ENCODE results near the gene SEMA3C. TPM values are rescaled to one million over a fixed set of nuclear protein-coding genes. Genes with fewer than 3 reads are reported as not detected.

SEMA3C gene
- total and polyA plus RNA-seq, 2 donors (not counting 1 experiment from before 2014, with no cell fraction given), result 310 to 322 TPM

DNA sequence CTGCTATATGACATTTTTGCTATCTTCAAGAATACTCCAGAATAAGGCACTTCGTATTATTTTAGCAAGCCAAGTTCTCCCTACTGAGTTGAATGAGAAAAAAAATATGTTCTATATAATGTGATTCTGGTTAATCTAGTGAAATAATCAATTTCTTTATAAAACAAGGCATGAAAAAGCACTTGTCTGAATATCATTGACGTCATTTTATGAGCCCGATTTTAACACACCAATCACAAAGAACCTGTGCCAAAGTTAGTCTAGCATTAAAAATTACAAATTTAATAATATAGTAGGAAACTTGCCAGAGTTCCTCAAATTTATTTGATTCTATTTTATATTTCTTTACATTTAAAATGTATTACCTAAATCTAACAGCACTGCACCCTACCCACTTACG is 155.1 kb downstream of the SEMA3C start:
- Histone ChIP-seq H3K4me1 (ENCODE audit: control insufficient read depth, extremely low read depth, insufficient read depth, low read length) (no peaks in the 10 kb centered on the region), H3K36me3 (ENCODE audit: control insufficient read depth, insufficient read depth, low read length) (peaks cover 3% of the 10 kb centered on the region), H3K4me3 (replicated peaks in 1 of 4; ENCODE audit: control extremely low read depth in 1 of 4, insufficient read depth in 1 of 4, low read depth in 3 of 4, low read length in 4 of 4) (no peak overlapping the region), H3K9ac (ENCODE audit: insufficient read depth, low read length) (no peak overlapping the region), H3K4me2 (ENCODE audit: extremely low read depth, insufficient read depth, low read length) (no peak overlapping the region), H3K27ac (ENCODE audit: insufficient read depth, low read length) (no peak overlapping the region), H3K79me2 (ENCODE audit: control insufficient read depth, insufficient read depth, low read length) (no peaks in the 10 kb centered on the region), H3K27me3 (ENCODE audit: control insufficient read depth, insufficient read depth, low read length) (no peaks in the 10 kb centered on the region), H3K9me3 (ENCODE audit: control insufficient read depth, insufficient read depth, low read depth, low read length) (no peaks in the 10 kb centered on the region), H4K20me1 (ENCODE audit: control insufficient read depth, extremely low read depth, insufficient read depth, low read length) (no peaks in the 10 kb centered on the region), H2AFZ (ENCODE audit: low read length) (no peak overlapping the region)
- TF ChIP-seq CTCF (conservative IDR thresholded peaks at IDR 0.05 in 1 of 2, IDR thresholded peaks at IDR 0.05 in 1 of 2; ENCODE audit: low read depth in 1 of 2, low read length in 2 of 2), result no peak
- TF ChIP-seq EZH2 (IDR thresholded peaks at IDR 0.05; ENCODE audit: low read length, missing control alignments), result no peak
- DNase-seq (ENCODE audit: low read depth in 2 of 2), result no peak

- no peak for TF ChIP-seq EZH2 (IDR thresholded peaks at IDR 0.05; ENCODE audit: low read length, missing control alignments)
- TF ChIP-seq CTCF (conservative IDR thresholded peaks at IDR 0.05 in 1 of 2, IDR thresholded peaks at IDR 0.05 in 1 of 2; ENCODE audit: low read depth in 1 of 2, low read length in 2 of 2), result no peak
- Histone ChIP-seq H3K4me3 (replicated peaks in 1 of 4; ENCODE audit: control extremely low read depth in 1 of 4, insufficient read depth in 1 of 4, low read depth in 3 of 4, low read length in 4 of 4) (no peak overlapping the region), H3K36me3 (ENCODE audit: control insufficient read depth, insufficient read depth, low read length) (peaks cover 3% of the 10 kb centered on the region)
Measured at GRCh38 chr7:80763289-80763688, 155.6 kb downstream of the SEMA3C start.

DNA sequence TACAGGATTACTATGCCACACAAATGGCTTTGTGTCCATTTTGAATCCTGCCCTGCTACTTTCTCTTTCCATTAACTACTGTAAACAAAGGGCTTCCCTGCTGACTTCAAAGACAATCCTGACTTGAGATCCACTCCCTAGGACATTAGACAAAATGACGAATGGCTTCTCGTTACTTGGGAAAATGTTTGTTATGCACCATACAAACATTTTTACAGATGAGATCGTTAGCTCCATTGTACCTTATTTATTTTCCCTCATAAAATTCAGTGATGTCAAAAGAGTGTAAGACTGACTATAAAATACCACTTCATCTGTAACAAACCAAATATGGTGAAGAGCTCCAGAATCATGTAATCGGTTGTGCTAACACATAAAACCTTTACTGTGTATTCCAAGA is 158.6 kb downstream of the SEMA3C start:
- no peaks in the 10 kb centered on the region for H3K9me3 ChIP-seq (ENCODE audit: control insufficient read depth, insufficient read depth, low read depth, low read length)
- no peak for DNase-seq (ENCODE audit: low read depth in 2 of 2)
- no peak overlapping the region for H3K4me2 ChIP-seq (ENCODE audit: extremely low read depth, insufficient read depth, low read length)
- no peak overlapping the region for H3K9ac ChIP-seq (ENCODE audit: insufficient read depth, low read length)
- peaks cover 7% of the 10 kb centered on the region for H3K36me3 ChIP-seq (ENCODE audit: control insufficient read depth, insufficient read depth, low read length)
- H3K4me1 ChIP-seq (ENCODE audit: control insufficient read depth, extremely low read depth, insufficient read depth, low read length), result no peaks in the 10 kb centered on the region
- H4K20me1 ChIP-seq (ENCODE audit: control insufficient read depth, extremely low read depth, insufficient read depth, low read length), result no peaks in the 10 kb centered on the region
- TF ChIP-seq EZH2 (IDR thresholded peaks at IDR 0.05; ENCODE audit: low read length, missing control alignments), result no peak
- H3K79me2 ChIP-seq (ENCODE audit: control insufficient read depth, insufficient read depth, low read length), result no peaks in the 10 kb centered on the region
- H3K27me3 ChIP-seq (ENCODE audit: control insufficient read depth, insufficient read depth, low read length), result no peaks in the 10 kb centered on the region
- no peak overlapping the region for H2AFZ ChIP-seq (ENCODE audit: low read length)
- H3K27ac ChIP-seq (ENCODE audit: insufficient read depth, low read length), result no peak overlapping the region
- H3K4me3 ChIP-seq (replicated peaks in 1 of 4; ENCODE audit: control extremely low read depth in 1 of 4, insufficient read depth in 1 of 4, low read depth in 3 of 4, low read length in 4 of 4), result no peak overlapping the region

More at GRCh38 chr7:80763289-80763688, 155.6 kb downstream of the SEMA3C start:
- Histone ChIP-seq H4K20me1 (ENCODE audit: control insufficient read depth, extremely low read depth, insufficient read depth, low read length) (no peaks in the 10 kb centered on the region), H3K9me3 (ENCODE audit: control insufficient read depth, insufficient read depth, low read depth, low read length) (no peaks in the 10 kb centered on the region), H3K27ac (ENCODE audit: insufficient read depth, low read length) (no peak overlapping the region), H3K27me3 (ENCODE audit: control insufficient read depth, insufficient read depth, low read length) (no peaks in the 10 kb centered on the region), H3K4me2 (ENCODE audit: extremely low read depth, insufficient read depth, low read length) (no peak overlapping the region), H3K4me1 (ENCODE audit: control insufficient read depth, extremely low read depth, insufficient read depth, low read length) (no peaks in the 10 kb centered on the region), H2AFZ (ENCODE audit: low read length) (no peak overlapping the region), H3K9ac (ENCODE audit: insufficient read depth, low read length) (no peak overlapping the region), H3K79me2 (ENCODE audit: control insufficient read depth, insufficient read depth, low read length) (no peaks in the 10 kb centered on the region)
- no peak for DNase-seq (ENCODE audit: low read depth in 2 of 2)
